C4-2B (cell line): ENCODE measurements around the gene ASPDH.

Source experiments
- H3K27ac ChIP-seq: fragments of 450-650 bp; 2 replicates; pipeline ENCODE4 v1.5.1; 2017
- ZFX ChIP-seq: fragments of 450-650 bp; IDR thresholded peaks from 2 replicates; pipeline ENCODE4 v1.6.1; 2017
- TF ChIP-seq, protein P1 (sequence below): fragments of 450-650 bp; conservative IDR thresholded peaks from 2 replicates; pipeline ENCODE4 v1.5.1; 2017; ENCODE audit warnings: mild to moderate bottlenecking

ASPDH gene

DNA sequence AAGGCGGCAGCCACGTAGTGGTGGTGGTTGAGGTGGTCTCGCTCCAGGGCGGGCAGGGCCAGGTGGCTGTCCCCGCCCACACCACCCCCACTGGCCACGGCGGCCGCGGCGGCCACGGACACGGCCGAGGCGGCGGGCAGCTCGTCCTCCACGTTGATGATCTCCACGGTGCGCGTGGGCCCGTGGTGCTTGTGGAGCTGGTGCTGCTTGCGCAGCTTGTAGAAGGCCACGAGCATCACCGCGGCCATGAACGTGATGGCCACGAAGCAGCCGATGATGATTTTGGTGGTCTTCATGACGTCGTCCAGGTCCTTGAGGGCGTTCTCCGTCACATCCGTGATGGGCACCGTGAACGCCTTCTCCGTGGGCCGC lies 4.0 kb upstream of the ASPDH start:
- TF ChIP-seq, protein P1, sequence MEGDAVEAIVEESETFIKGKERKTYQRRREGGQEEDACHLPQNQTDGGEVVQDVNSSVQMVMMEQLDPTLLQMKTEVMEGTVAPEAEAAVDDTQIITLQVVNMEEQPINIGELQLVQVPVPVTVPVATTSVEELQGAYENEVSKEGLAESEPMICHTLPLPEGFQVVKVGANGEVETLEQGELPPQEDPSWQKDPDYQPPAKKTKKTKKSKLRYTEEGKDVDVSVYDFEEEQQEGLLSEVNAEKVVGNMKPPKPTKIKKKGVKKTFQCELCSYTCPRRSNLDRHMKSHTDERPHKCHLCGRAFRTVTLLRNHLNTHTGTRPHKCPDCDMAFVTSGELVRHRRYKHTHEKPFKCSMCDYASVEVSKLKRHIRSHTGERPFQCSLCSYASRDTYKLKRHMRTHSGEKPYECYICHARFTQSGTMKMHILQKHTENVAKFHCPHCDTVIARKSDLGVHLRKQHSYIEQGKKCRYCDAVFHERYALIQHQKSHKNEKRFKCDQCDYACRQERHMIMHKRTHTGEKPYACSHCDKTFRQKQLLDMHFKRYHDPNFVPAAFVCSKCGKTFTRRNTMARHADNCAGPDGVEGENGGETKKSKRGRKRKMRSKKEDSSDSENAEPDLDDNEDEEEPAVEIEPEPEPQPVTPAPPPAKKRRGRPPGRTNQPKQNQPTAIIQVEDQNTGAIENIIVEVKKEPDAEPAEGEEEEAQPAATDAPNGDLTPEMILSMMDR: no peak
- TF ChIP-seq ZFX: no peak
- no peak overlapping the region for H3K27ac ChIP-seq

- no peak for TF ChIP-seq ZFX
- TF ChIP-seq, protein P1: no peak
- H3K27ac ChIP-seq: no peak overlapping the region
These were observed 3.4 kb upstream of the ASPDH start for GRCh38 chr19:50516964-50517703.

- H3K27ac ChIP-seq: no peak overlapping the region
- no peak for TF ChIP-seq ZFX
- TF ChIP-seq, protein P1: no peak
These were observed 2.7 kb upstream of the ASPDH start for GRCh38 chr19:50516456-50516855.

DNA sequence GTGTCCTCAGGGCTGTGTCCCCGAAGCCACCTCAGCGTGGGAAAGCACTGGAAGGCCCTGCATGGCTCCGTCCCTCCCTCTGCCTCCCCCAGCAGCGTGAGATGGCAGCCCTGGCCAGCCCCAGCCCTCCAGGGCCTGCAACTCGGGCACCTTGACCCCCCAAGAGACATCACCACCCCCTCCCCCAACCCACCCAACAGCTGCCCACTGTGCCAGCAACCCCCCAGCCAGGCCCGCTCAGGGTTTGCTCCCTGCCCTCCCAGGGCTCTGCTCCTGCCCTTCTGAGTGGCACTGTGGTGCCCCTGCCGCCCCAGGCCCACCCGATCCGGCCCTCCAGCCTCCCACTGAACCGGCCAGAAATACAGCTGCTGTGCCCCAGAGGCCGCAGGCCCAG lies 1.5 kb upstream of the ASPDH start:
- H3K27ac ChIP-seq: no peak overlapping the region
- TF ChIP-seq ZFX: no peak
- TF ChIP-seq, protein P1: no peak

- no peak overlapping the region for H3K27ac ChIP-seq
- TF ChIP-seq, protein P1: no peak
- no peak for TF ChIP-seq ZFX
These were observed 844 bp upstream of the ASPDH start for GRCh38 chr19:50514346-50515167.

- no peak for TF ChIP-seq ZFX
- TF ChIP-seq, protein P1: no peak
- no peak overlapping the region for H3K27ac ChIP-seq
These were observed 541 bp downstream of the ASPDH start for GRCh38 chr19:50512999-50513745.
